GM23338 (cell line): ENCODE measurements around the gene ATP5ME.

ENCODE experiments used
- CREB1 ChIP-seq: fragments of 250-450 bp; sonication (Bioruptor Pico); IDR thresholded peaks from 2 replicates; pipeline ENCODE4 v1.5.0; 2020; ENCODE audit warnings: low read depth, mild to moderate bottlenecking, moderate library complexity
- EZH2phosphoT487 ChIP-seq: fragments of 200-600 bp; sonication (generic); IDR thresholded peaks from one replicate; pipeline ENCODE4 v1.8.1; 2018; ENCODE audit warnings: antibody characterized with exemption; ENCODE audit not compliant: unreplicated experiment
- JUNB ChIP-seq: IDR thresholded peaks from one replicate; pipeline ENCODE4 v1.6.1; 2016; ENCODE audit warnings: antibody characterized with exemption; ENCODE audit not compliant: unreplicated experiment
- POLR2AphosphoS5 ChIP-seq: IDR thresholded peaks from 2 replicates; pipeline ENCODE4 v1.6.1; 2016; ENCODE audit warnings: antibody characterized with exemption, low read depth
- STAT1 ChIP-seq: IDR thresholded peaks from one replicate; pipeline ENCODE4 v1.6.1; 2016; ENCODE audit warnings: antibody characterized with exemption; ENCODE audit not compliant: unreplicated experiment
- TF ChIP-seq, protein P1 (sequence below), 2 experiments: fragments of 200-600 bp in 1 of 2; sonication (generic) in 1 of 2; conservative IDR thresholded peaks; 2 replicates each; pipeline versions ENCODE4 v1.5.1 to v1.6.1; 2016 to 2017; ENCODE audit warnings: antibody characterized with exemption in 2 of 2, low read depth in 2 of 2, mild to moderate bottlenecking in 2 of 2, moderate library complexity in 1 of 2
- TF ChIP-seq, protein P2 (sequence below): IDR thresholded peaks from one replicate; pipeline ENCODE4 v1.6.1; 2018; ENCODE audit warnings: antibody characterized with exemption; ENCODE audit not compliant: unreplicated experiment

DNA sequence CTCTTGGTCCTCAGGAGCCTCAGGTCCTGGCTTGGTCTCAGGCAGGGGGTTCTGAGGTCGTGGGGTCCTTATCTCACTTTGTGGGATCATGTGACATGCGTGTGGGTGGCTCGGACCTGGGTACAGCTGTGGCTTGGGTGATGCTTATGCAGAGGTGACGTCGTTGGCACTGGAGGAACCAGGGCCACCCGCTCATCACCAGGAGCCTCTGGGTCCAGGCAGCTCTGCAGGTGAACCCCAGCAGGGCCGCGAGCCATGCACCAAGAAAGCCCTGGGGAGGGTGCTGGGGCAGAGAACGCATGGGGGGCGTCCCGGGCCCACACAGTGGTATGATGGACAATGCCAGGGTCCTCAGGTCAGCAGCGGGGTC lies 8.7 kb downstream of the ATP5ME start:
- TF ChIP-seq, protein P1, sequence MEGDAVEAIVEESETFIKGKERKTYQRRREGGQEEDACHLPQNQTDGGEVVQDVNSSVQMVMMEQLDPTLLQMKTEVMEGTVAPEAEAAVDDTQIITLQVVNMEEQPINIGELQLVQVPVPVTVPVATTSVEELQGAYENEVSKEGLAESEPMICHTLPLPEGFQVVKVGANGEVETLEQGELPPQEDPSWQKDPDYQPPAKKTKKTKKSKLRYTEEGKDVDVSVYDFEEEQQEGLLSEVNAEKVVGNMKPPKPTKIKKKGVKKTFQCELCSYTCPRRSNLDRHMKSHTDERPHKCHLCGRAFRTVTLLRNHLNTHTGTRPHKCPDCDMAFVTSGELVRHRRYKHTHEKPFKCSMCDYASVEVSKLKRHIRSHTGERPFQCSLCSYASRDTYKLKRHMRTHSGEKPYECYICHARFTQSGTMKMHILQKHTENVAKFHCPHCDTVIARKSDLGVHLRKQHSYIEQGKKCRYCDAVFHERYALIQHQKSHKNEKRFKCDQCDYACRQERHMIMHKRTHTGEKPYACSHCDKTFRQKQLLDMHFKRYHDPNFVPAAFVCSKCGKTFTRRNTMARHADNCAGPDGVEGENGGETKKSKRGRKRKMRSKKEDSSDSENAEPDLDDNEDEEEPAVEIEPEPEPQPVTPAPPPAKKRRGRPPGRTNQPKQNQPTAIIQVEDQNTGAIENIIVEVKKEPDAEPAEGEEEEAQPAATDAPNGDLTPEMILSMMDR (conservative IDR thresholded peaks at IDR 0.05; ENCODE audit: low read depth in 2 of 2) = no peak
- TF ChIP-seq POLR2AphosphoS5 = no peak
- no peak for TF ChIP-seq EZH2phosphoT487
- TF ChIP-seq CREB1 (CRISPR knock-in tag) = no peak
- TF ChIP-seq JUNB = no peak
- no peak for TF ChIP-seq STAT1
- TF ChIP-seq, protein P2, sequence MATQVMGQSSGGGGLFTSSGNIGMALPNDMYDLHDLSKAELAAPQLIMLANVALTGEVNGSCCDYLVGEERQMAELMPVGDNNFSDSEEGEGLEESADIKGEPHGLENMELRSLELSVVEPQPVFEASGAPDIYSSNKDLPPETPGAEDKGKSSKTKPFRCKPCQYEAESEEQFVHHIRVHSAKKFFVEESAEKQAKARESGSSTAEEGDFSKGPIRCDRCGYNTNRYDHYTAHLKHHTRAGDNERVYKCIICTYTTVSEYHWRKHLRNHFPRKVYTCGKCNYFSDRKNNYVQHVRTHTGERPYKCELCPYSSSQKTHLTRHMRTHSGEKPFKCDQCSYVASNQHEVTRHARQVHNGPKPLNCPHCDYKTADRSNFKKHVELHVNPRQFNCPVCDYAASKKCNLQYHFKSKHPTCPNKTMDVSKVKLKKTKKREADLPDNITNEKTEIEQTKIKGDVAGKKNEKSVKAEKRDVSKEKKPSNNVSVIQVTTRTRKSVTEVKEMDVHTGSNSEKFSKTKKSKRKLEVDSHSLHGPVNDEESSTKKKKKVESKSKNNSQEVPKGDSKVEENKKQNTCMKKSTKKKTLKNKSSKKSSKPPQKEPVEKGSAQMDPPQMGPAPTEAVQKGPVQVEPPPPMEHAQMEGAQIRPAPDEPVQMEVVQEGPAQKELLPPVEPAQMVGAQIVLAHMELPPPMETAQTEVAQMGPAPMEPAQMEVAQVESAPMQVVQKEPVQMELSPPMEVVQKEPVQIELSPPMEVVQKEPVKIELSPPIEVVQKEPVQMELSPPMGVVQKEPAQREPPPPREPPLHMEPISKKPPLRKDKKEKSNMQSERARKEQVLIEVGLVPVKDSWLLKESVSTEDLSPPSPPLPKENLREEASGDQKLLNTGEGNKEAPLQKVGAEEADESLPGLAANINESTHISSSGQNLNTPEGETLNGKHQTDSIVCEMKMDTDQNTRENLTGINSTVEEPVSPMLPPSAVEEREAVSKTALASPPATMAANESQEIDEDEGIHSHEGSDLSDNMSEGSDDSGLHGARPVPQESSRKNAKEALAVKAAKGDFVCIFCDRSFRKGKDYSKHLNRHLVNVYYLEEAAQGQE = no peak
